PC-3 (cell line): Measurements from ENCODE around the gene STAT5B. TPM values are rescaled to one million over a fixed set of nuclear protein-coding genes. Genes with fewer than 3 reads are reported as not detected.

Experiments
- ATAC-seq: fragments of 200-7000 bp; cut with Tn5 transposase; 2 replicates; pipeline ENCODE4 v1.9.1; 2020; ENCODE audit warnings: mild to moderate bottlenecking, moderate library complexity
- BruUV-seq: library from RNA; stranded (reverse); fragments of 400-500 nt; replicated peaks from 2 replicates; lab custom pipeline; 2021; lab: Mats Ljungman, UMichigan
- CTCF ChIA-PET: fragments of 300-600 bp; sonication (Branson Sonifier 250); formaldehyde crosslinking; loops from one replicate; lab custom pipeline; 2022; ENCODE audit warnings: antibody characterized with exemption; lab: Charles Lee
- POLR2A ChIA-PET: fragments of 300-600 bp; sonication (Branson Sonifier 250); formaldehyde crosslinking; loops from one replicate; lab custom pipeline; 2022; ENCODE audit warnings: antibody characterized with exemption; ENCODE audit not compliant: unreplicated experiment; lab: Charles Lee
- DNase-seq: peaks from one replicate; pipeline ENCODE4 v3.0.0-alpha.2; 2015
- H2AFZ ChIP-seq: fragments of 300-600 bp; sonication (generic); 2 replicates; pipeline ENCODE4 v1.6.0; 2016; ENCODE audit warnings: antibody characterized with exemption, low read length
- H3F3A ChIP-seq: fragments of 300-600 bp; sonication (generic); one replicate; pipeline ENCODE4 v1.6.0; 2017; ENCODE audit warnings: antibody characterized with exemption, low read length, control low read depth, mild to moderate bottlenecking; ENCODE audit not compliant: unreplicated experiment
- H3K27ac ChIP-seq: fragments of 300-600 bp; sonication (generic); 2 replicates; pipeline ENCODE4 v1.5.1; 2016; ENCODE audit warnings: mild to moderate bottlenecking, low read length
- H3K27me3 ChIP-seq: fragments of 300-600 bp; sonication (generic); 2 replicates; pipeline ENCODE4 v1.6.1; 2016; ENCODE audit warnings: low read length, mixed read lengths
- H3K36me3 ChIP-seq: fragments of 300-600 bp; sonication (generic); 2 replicates; pipeline ENCODE4 v1.6.1; 2016; ENCODE audit warnings: low read depth, mixed run types, low read length, mixed read lengths
- H3K4me1 ChIP-seq: fragments of 300-600 bp; sonication (generic); 2 replicates; pipeline ENCODE4 v1.5.1; 2016; ENCODE audit warnings: low read length; ENCODE audit not compliant: insufficient read depth
- H3K4me2 ChIP-seq: fragments of 300-600 bp; sonication (generic); 2 replicates; pipeline ENCODE4 v1.6.0; 2016; ENCODE audit warnings: low read length
- H3K4me3 ChIP-seq: fragments of 300-600 bp; sonication (generic); 2 replicates; pipeline ENCODE4 v1.5.1; 2016; ENCODE audit warnings: mild to moderate bottlenecking, low read length, mixed read lengths
- H3K79me2 ChIP-seq: fragments of 300-600 bp; sonication (generic); 2 replicates; pipeline ENCODE4 v1.6.1; 2017; ENCODE audit warnings: low read length, mixed read lengths
- H3K9ac ChIP-seq: fragments of 300-600 bp; sonication (generic); 2 replicates; pipeline ENCODE4 v1.6.0; 2016; ENCODE audit warnings: mild to moderate bottlenecking, low read length
- H3K9me2 ChIP-seq: fragments of 300-600 bp; sonication (generic); replicated peaks from 2 replicates; pipeline ENCODE4 v1.6.1; 2016; ENCODE audit warnings: mixed run types, low read length, mixed read lengths
- H3K9me3 ChIP-seq: fragments of 300-600 bp; sonication (generic); 2 replicates; pipeline ENCODE4 v1.6.1; 2016; ENCODE audit warnings: low read length, mixed read lengths
- H4K20me1 ChIP-seq: fragments of 300-600 bp; sonication (generic); 2 replicates; pipeline ENCODE4 v1.6.1; 2016; ENCODE audit warnings: low read length, mixed read lengths
- EZH2 ChIP-seq: fragments of 300-600 bp; sonication (generic); IDR thresholded peaks from one replicate; pipeline ENCODE4 v1.6.1; 2017; ENCODE audit warnings: antibody characterized with exemption, mild to moderate bottlenecking, low read length; ENCODE audit not compliant: unreplicated experiment
- EZH2phosphoT487 ChIP-seq: fragments of 300-600 bp; sonication (generic); IDR thresholded peaks from 2 replicates; pipeline ENCODE4 v1.6.1; 2018; ENCODE audit warnings: mild to moderate bottlenecking, antibody characterized with exemption, low read length, borderline replicate concordance
- intact Hi-C: fragments of 100-400 bp; cut with micrococcal nuclease; formaldehyde crosslinking; loops from 2 replicates; pipeline ENCODE4 v1.9.0; 2023
- total RNA-seq: library from RNA; depleted of rRNA; stranded (reverse); fragments of >200 nt; gene quantifications from 2 replicates; pipeline ENCODE4 v1.2.3, GENCODE V29; 2014
- TF ChIP-seq, protein P1 (sequence below): fragments of 300-600 bp; sonication (generic); conservative IDR thresholded peaks from 2 replicates; pipeline ENCODE4 v1.5.1; 2017; ENCODE audit warnings: antibody characterized with exemption, low read depth, mild to moderate bottlenecking, low read length

Gene STAT5B
- total RNA-seq, 1 experiment from 2014 or later = not detected

DNA sequence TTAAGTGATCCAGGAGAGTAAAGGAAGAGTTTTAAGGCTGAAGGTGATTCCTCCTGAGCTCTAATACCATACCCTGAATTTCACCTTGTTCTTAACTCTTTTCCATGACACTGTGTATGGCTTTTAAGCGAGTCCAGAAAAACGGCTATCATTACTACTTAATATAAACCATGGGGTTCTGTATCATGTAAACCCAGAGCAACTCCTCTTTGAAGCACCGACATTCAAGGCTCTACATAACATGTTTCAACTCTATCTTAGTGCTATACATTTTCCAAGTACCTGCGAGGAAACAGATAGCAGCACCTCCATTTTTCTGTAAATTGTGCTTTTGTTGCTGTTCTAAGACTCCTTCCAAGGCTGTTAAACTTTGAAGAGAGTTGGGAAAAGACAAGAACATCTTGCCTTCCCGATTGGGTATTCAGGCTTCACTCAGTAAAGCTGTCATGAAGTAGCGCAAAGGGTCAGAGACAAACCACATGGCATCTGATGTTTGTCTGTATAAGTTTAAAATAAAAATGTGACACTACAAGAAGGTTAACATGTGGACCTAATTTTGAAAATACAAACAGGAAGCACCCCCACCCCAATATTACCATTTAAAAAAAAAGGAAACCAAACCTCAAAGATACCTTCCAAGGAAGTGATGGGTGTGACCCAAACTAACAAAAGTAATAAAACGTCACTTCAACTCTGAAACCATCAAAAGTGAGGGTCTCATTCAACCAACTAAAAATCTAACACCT is 3.9 kb downstream of the STAT5B start:
- Histone ChIP-seq H3K4me1 (no peaks in the 10 kb centered on the region), H3K27me3 (no peaks in the 10 kb centered on the region), H3K9ac (no peak overlapping the region), H3K27ac (no peak overlapping the region), H3K79me2 (no peaks in the 10 kb centered on the region), H3K9me2 (no peaks in the 10 kb centered on the region), H3K9me3 (no peaks in the 10 kb centered on the region), H3K36me3 (no peaks in the 10 kb centered on the region), H2AFZ (no peak overlapping the region), H3F3A (no peaks in the 10 kb centered on the region), H4K20me1 (no peaks in the 10 kb centered on the region), H3K4me3 (no peak overlapping the region), H3K4me2 (no peak overlapping the region)
- ATAC-seq (no peak), DNase-seq (no peak)
- ChIA-PET POLR2A (no interaction called here), CTCF (no interaction called here)
- intact Hi-C loops = no loop called here
- TF ChIP-seq EZH2 = no peak
- TF ChIP-seq EZH2phosphoT487 = no peak
- TF ChIP-seq, protein P1, sequence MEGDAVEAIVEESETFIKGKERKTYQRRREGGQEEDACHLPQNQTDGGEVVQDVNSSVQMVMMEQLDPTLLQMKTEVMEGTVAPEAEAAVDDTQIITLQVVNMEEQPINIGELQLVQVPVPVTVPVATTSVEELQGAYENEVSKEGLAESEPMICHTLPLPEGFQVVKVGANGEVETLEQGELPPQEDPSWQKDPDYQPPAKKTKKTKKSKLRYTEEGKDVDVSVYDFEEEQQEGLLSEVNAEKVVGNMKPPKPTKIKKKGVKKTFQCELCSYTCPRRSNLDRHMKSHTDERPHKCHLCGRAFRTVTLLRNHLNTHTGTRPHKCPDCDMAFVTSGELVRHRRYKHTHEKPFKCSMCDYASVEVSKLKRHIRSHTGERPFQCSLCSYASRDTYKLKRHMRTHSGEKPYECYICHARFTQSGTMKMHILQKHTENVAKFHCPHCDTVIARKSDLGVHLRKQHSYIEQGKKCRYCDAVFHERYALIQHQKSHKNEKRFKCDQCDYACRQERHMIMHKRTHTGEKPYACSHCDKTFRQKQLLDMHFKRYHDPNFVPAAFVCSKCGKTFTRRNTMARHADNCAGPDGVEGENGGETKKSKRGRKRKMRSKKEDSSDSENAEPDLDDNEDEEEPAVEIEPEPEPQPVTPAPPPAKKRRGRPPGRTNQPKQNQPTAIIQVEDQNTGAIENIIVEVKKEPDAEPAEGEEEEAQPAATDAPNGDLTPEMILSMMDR = no peak
- BruUV-seq = no TSS peak

DNA sequence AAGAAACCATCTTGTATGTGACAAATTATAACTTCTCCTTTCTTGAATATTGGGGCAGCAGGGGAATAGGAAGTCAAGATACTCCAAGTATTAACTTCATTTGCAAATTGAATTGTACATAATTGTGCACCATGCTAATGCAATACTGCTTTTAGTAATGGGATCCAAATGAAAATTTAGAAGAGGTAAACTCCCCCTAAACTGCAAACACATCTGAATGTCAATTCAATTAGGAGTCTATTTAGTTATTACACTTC is 4.5 kb downstream of the STAT5B start:
- ChIA-PET CTCF (no interaction called here), POLR2A (no interaction called here)
- Histone ChIP-seq H2AFZ (no peak overlapping the region), H3K4me3 (no peak overlapping the region), H4K20me1 (no peaks in the 10 kb centered on the region), H3K9ac (no peak overlapping the region), H3K27ac (no peak overlapping the region), H3K9me3 (no peaks in the 10 kb centered on the region), H3K4me1 (no peaks in the 10 kb centered on the region), H3K4me2 (no peak overlapping the region), H3K9me2 (no peaks in the 10 kb centered on the region), H3F3A (no peaks in the 10 kb centered on the region), H3K79me2 (no peaks in the 10 kb centered on the region), H3K36me3 (no peaks in the 10 kb centered on the region), H3K27me3 (no peaks in the 10 kb centered on the region)
- intact Hi-C loops = no loop called here
- no TSS peak for BruUV-seq
- DNase-seq (no peak), ATAC-seq (no peak)
- no peak for TF ChIP-seq EZH2
- TF ChIP-seq EZH2phosphoT487 = no peak
- TF ChIP-seq, protein P1 = no peak

DNA sequence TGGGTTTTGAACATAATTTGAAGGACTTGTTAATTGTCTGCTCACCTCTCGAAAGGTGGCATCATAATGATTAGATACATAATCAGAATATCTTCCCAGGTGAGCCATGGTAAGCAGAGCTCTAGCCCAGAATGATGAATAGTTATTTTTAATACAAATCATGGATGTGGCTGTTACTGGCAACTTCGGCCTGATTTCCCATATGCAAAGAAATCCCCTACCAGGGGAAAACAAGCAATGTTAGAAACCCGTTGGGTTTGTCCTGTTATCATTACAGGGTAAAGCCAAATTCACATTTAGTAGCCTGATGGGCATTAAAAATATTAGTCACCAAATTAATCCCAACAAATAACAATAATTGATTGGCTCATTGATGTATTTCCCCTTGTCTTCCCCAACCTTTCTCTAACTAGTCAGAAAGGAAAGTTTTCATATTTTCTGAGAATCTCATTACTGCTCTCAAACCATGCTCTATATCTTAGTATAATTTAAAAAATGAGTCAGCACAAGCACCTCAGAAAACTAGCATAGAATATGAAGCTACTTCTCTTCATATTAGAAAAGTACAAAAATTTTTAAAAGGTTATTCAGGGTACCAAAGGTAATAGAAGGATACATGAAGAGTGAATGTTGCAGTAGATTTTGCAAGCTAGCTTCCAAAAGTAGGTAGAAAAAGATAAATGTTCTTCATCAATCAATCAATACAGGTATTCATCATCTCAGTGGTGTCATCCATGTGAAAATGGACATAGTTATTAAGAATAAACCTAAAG is 5.0 kb downstream of the STAT5B start:
- Histone ChIP-seq H3K36me3 (no peaks in the 10 kb centered on the region), H4K20me1 (no peaks in the 10 kb centered on the region), H3F3A (no peaks in the 10 kb centered on the region), H3K9me3 (no peaks in the 10 kb centered on the region), H3K4me2 (no peak overlapping the region), H3K9ac (no peak overlapping the region), H3K27ac (no peak overlapping the region), H3K9me2 (no peaks in the 10 kb centered on the region), H2AFZ (no peak overlapping the region), H3K27me3 (no peaks in the 10 kb centered on the region), H3K79me2 (no peaks in the 10 kb centered on the region), H3K4me1 (no peaks in the 10 kb centered on the region), H3K4me3 (no peak overlapping the region)
- POLR2A ChIA-PET = no interaction called here
- BruUV-seq = no TSS peak
- ATAC-seq = no peak
- TF ChIP-seq EZH2 = no peak
- TF ChIP-seq, protein P1 = no peak
- TF ChIP-seq EZH2phosphoT487 = no peak
- CTCF ChIA-PET = no interaction called here
- intact Hi-C loops = no loop called here
- no peak for DNase-seq
